HepG2 (cell line): ENCODE data around the gene KLHL21. TPM values are rescaled to one million over a fixed set of nuclear protein-coding genes. Genes with fewer than 3 reads are reported as not detected.

Experiments
- EEA1 ChIP-seq: sonication (generic); formaldehyde crosslinking; IDR thresholded peaks from 2 replicates; pipeline ENCODE4 v1.5.1; 2020; ENCODE audit warnings: mild to moderate bottlenecking, missing genetic modification reagents, borderline replicate concordance
- KIAA2018 ChIP-seq: sonication (generic); formaldehyde crosslinking; IDR thresholded peaks from 2 replicates; pipeline ENCODE4 v1.5.0; 2020; ENCODE audit warnings: mild to moderate bottlenecking, missing genetic modification reagents, borderline replicate concordance
- PRDM15 ChIP-seq: sonication (generic); formaldehyde crosslinking; IDR thresholded peaks from 2 replicates; pipeline ENCODE4 v1.4.0; 2020; ENCODE audit warnings: missing genetic modification reagents
- THYN1 ChIP-seq: sonication (generic); formaldehyde crosslinking; IDR thresholded peaks from 2 replicates; pipeline ENCODE4 v1.8.1; 2023; ENCODE audit warnings: low read depth, mild to moderate bottlenecking, moderate library complexity, missing genetic modification reagents, borderline replicate concordance
- ZNF260 ChIP-seq: sonication (generic); formaldehyde crosslinking; IDR thresholded peaks from 2 replicates; pipeline ENCODE4 v1.4.0; 2020; ENCODE audit warnings: missing genetic modification reagents, low read depth, mild to moderate bottlenecking, borderline replicate concordance
- ZNF264 ChIP-seq: sonication (generic); formaldehyde crosslinking; IDR thresholded peaks from 2 replicates; pipeline ENCODE4 v1.4.0; 2020; ENCODE audit warnings: missing genetic modification reagents
- ZNF724P ChIP-seq: sonication (generic); formaldehyde crosslinking; IDR thresholded peaks from 2 replicates; pipeline ENCODE4 v1.8.0; 2022; ENCODE audit warnings: missing genetic modification reagents, borderline replicate concordance
- ZNF816 ChIP-seq: sonication (generic); formaldehyde crosslinking; IDR thresholded peaks from 2 replicates; pipeline ENCODE4 v1.8.0; 2022; ENCODE audit warnings: missing genetic modification reagents, mild to moderate bottlenecking, borderline replicate concordance
- polyA plus RNA-seq, 8 experiments: library from polyadenylated mRNA; depleted of rRNA in 3 of 8; stranded (reverse) in 7 of 8; unstranded in 1 of 8; fragments of >200 nt; fragmentation: Illumina TruSeq in 4 of 8; extraction: Trizol in 4 of 8; gene quantifications; 2 replicates each; pipeline versions ENCODE4 v1.2.1 to v1.2.3, GENCODE V29; 2011 to 2016; ENCODE audit warnings: low read depth in 4 of 8, missing spikeins in 1 of 8, mixed read lengths in 1 of 8; ENCODE audit not compliant: insufficient read depth in 1 of 8
- total RNA-seq, 5 experiments: library from RNA; depleted of rRNA; stranded (reverse); fragments of >200 nt; fragmentation: Illumina TruSeq; extraction: Trizol; gene quantifications; 2 replicates each; pipeline ENCODE4 v1.2.3, GENCODE V29; 2016; ENCODE audit warnings: low read depth in 1 of 5
- TF ChIP-seq, protein P1 (sequence below): sonication (generic); formaldehyde crosslinking; IDR thresholded peaks from 2 replicates; pipeline ENCODE4 v1.5.0; 2020; ENCODE audit warnings: missing genetic modification reagents, mild to moderate bottlenecking, borderline replicate concordance

KLHL21 gene
- total and polyA plus RNA-seq, 2 of the 13 experiments (the other 11 are each of a cell fraction or from before 2014, with no cell fraction given): 14.8 to 25.0 TPM

GRCh38 chr1:6601923-6602668, 573 bp downstream of the KLHL21 start (continued):
- no peak for TF ChIP-seq KIAA2018 (CRISPR knock-in tag)
- TF ChIP-seq PRDM15: 0 out of 2 replicates have a peak, but pooled peaks have one; percentile 33
- peak; percentile 13; the same call in 1 of the 2 replicates for TF ChIP-seq ZNF724P (CRISPR knock-in tag)
- TF ChIP-seq ZNF264: no peak
- TF ChIP-seq EEA1 (CRISPR knock-in tag): no peak
- TF ChIP-seq ZNF816 (CRISPR knock-in tag): no peak
- TF ChIP-seq THYN1: no peak
- no peak for TF ChIP-seq ZNF260 (CRISPR knock-in tag)
- TF ChIP-seq, protein P1, sequence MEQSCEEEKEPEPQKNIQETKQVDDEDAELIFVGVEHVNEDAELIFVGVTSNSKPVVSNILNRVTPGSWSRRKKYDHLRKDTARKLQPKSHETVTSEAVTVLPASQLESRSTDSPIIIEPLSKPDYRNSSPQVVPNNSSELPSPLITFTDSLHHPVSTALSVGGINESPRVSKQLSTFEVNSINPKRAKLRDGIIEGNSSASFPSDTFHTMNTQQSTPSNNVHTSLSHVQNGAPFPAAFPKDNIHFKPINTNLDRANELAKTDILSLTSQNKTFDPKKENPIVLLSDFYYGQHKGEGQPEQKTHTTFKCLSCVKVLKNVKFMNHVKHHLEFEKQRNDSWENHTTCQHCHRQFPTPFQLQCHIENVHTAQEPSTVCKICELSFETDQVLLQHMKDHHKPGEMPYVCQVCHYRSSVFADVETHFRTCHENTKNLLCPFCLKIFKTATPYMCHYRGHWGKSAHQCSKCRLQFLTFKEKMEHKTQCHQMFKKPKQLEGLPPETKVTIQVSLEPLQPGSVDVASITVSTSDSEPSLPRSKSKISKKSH: 0 out of 2 replicates have a peak, but pooled peaks have one; percentile 9
